Measurements from ENCODE around the gene MRPL32.

DNA sequence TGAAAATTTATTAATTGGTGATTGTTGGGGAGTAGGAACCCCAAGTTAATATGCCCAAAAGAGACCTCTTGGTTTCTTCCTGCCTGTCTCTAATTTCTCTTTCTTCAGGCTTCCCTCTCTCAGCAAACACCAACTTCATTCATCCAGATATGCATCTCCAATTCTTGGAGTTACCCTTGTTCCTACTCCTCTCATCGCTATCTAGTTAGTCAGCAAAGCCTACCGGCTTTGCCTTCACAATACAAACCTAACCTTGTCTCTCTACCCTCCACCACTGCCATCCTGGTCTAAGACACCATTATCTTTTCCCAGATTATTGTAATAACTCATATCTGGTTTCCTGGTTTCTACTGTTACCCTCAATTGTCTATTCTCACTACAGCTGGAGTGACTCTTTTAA lies 47.9 kb downstream of the MRPL32 start:
- TF ChIP-seq, protein P1, sequence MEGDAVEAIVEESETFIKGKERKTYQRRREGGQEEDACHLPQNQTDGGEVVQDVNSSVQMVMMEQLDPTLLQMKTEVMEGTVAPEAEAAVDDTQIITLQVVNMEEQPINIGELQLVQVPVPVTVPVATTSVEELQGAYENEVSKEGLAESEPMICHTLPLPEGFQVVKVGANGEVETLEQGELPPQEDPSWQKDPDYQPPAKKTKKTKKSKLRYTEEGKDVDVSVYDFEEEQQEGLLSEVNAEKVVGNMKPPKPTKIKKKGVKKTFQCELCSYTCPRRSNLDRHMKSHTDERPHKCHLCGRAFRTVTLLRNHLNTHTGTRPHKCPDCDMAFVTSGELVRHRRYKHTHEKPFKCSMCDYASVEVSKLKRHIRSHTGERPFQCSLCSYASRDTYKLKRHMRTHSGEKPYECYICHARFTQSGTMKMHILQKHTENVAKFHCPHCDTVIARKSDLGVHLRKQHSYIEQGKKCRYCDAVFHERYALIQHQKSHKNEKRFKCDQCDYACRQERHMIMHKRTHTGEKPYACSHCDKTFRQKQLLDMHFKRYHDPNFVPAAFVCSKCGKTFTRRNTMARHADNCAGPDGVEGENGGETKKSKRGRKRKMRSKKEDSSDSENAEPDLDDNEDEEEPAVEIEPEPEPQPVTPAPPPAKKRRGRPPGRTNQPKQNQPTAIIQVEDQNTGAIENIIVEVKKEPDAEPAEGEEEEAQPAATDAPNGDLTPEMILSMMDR (IDR thresholded peaks at IDR 0.05) = no peak
- no peak for TF ChIP-seq ZFX (IDR thresholded peaks at IDR 0.05; ENCODE audit: borderline replicate concordance)

Measured in 22Rv1 (cell line).